Left cardiac atrium (tissue), 4 donors: ENCODE data around the gene GPR108. TPM values are rescaled to one million over a fixed set of nuclear protein-coding genes. Genes with fewer than 3 reads are reported as not detected.
"Not testable (repeated sequence)": the region's sequence is repeated elsewhere in the genome, so short reads cannot be mapped to it uniquely, and the experiment has no call there.

Source experiments
- ATAC-seq, 2 donors: fragments of 200-7000 bp; cut with Tn5 transposase; one replicate each; pipeline ENCODE4 v1.9.1; 2020; ENCODE audit warnings: mild to moderate bottlenecking in 2 of 2, moderate library complexity in 2 of 2
- DNase-seq: peaks from one replicate; pipeline ENCODE4 v3.0.0-alpha.2; 2020
- intact Hi-C, 2 donors: fragments of 100-400 bp; cut with DNase I; formaldehyde crosslinking; loops; one replicate each; pipeline versions ENCODE4 v1.14.1 to v1.15.1; 2022 to 2023
- total RNA-seq, 2 donors: library from RNA; stranded (reverse); fragmentation: NEBNext Ultra II Directional; extraction: Animal tissue kit (Norgen Biotek cat#: 25700); gene quantifications; one replicate each; pipeline ENCODE4 v1.2.1, GENCODE V29; 2021
- donor health status: DM: no; HTN: yes; CAD: no.
- donor health status: DM: no; HTN: yes; CAD: no; lungs with severe emphysema.
- donor health status: DM: yes; HTN: yes; CAD: no.
- donor health status: Dilated cardiomyopathy.

Gene GPR108
- total RNA-seq, 2 donors from 2014 or later, result 25.7 to 35.4 TPM

DNA sequence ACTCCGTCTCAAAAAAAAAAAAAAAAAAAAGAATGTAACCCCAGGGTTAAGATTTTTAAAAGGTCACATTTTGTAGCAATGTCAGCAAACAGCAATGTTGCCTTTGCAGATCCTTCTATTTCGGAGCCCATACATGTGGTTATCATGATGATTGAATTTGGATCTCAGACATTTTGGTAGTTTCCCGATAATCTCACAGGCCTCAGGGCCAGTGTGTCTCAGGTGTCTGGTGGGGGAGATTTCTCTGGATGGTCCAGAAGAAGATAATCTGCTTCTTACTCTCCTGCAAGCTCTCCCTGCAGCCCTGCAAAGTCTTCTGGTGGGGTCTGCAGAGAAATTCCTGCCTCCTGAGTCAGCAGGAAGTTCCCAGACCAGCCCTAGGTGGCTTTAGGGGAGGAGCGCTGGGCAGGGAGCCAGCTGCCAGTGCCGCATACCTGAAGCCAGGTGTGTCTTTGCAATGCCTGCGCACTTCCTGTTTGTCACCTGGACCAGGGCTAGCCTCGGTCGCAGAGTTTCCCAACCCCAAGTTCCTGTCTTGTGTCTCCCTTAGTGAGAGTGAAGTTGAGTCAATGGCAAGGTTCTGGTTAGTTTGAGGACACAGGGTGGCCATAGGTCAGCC is 28.5 kb upstream of the GPR108 start:
- no peak for ATAC-seq
- no peak for DNase-seq
- intact Hi-C loops, result loop anchor here in 1 of 2 donors (10.0 kb wide), 1 partner anchor 131 kb away; no protein-coding TSS in a partner anchor

DNA sequence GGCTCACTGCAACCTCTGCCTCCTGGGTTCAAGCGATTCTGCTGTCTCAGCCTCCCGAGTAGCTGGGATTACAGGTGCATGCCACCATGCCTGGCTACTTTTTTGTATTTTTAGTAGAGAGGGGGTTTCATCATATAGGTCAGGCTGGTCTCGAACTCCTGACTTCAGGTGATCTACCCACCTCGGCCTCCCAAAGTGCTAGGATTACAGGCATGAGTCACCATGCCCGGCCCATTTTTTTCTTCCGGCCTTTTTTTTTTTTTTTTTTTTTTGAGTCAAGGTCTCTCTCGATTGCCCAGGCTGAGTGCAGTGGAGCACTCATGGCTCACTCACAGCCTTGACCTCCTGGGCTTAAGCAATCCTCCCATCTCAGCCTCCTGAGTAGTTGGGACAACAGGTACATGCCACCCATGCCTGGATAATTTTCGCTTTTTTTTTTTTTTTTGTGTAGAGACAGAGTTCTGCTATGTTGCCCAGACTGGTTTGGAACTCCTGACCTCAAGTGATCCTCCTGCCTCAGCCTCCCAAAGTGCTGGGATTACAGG is 24.9 kb upstream of the GPR108 start:
- DNase-seq, ATAC-seq: not testable (repeated sequence)
- intact Hi-C loops, result loop anchor here in 1 of 2 donors (10.0 kb wide), 1 partner anchor 128 kb away; no protein-coding TSS in a partner anchor

DNA sequence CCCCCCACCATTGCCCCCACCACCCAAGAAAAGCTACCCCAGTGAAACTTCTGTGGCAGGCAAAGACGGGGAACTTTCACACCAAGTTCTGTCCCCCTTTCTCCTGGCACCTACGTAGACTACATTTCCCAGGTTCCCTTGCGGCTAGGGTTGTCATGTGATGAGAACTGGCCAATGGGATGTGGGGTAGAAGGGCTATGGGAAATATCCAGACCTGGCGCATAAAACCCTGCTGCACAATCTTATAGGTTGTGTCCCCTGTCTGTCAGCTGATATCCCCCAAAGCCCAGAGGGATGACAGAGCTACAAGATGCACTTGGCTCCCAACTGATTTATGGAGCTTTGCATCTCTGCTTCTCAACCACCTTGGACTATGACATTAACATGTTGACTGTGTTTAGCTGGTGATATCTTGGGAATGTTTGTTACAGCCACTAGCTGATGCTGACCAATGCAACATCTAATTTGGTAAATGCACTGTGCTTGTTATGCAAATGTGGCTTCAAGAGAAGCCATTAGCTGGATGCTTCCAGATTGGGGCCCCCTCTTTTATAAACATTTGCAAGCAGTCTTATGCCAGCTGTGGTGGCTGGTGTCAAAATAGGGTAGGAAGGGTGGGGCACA is 23.8 kb upstream of the GPR108 start:
- intact Hi-C loops, result loop anchor here in 1 of 2 donors (10.0 kb wide), 1 partner anchor 126 kb away; no protein-coding TSS in a partner anchor
- peak in 1 of 2 donors; percentile 28 for ATAC-seq
- DNase-seq, result no peak

DNA sequence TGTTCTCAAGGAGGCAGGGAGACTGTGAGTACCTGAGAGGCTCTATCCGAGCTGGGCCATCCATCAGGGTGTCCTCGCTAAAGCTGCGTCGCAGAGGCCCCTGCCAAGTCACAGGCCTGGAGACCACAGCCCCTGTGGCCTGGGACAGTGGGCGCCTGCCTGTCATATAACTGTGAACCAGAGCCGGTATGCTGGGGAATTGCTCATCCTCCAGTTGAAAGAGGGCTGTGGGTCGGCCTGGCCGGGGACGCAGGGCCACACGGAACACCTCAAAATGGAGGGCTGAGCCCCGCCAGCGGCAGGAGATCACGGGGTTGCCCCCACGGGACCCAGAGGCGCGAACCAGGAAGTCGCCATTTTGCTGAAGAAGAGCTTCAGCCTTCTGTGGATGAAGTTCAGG is 23.2 kb upstream of the GPR108 start:
- intact Hi-C loops, result loop anchor here in 1 of 2 donors (10.0 kb wide), 1 partner anchor 126 kb away; no protein-coding TSS in a partner anchor
- ATAC-seq (no peak), DNase-seq (no peak)

DNA sequence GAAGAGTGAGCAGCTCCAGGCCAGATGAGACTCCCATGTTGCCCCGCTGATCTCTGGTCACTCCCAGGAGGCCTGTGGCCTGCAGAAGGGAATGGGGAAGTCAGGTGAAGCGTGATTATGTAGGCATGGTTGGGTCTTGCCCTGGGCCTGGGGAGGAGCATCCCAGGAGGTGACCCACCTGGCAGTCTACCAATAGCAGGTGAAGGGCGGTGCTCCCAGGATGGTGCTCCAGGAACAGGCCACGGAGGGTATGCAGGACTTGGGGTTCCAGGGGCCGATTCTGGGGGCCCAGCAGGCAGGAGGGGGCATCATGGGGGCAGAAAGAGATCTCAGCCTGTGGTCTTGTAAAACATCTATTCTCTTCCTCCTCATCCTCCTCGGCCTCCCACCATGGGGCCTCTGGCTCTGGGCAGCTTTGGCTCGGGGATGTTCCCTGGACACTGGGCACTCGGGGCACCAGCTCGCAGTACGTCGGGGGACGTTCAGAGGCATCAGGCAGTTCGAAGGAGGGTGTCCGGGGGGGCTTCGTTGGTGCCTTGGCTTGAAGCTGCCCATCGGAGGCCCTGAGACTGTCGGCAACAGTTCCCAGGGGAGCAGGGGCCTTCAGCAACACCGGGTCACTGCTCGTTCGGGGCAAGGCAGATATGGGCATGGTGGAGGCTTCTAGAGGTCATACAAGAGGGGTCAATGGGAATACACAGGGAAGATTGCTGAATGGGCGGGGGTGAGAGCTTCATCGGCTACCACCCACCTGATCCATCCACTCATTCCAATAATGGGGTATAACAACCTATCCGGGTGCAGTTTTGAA is 17.5 kb upstream of the GPR108 start:
- intact Hi-C loops, result no loop called here

DNA sequence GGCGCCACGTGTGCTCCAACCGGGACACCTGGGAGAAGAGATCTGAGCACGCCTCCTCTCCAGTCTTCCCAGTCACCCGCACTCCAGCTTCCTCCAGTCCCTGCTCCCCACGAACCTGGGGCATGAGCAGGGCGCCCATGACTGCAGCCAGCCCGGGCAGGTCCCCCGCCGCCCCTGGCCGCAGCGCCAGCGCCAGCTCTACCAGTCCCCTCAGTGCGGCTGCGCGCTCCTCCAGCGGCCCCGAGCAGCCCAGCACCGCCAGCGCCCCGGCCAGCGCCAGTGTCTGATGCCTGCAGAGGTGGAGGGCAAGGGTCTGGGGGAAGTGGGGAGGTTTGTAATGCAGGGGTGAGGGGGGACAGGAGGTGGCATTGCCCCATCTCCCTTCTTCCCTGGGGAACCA is 16.8 kb upstream of the GPR108 start:
- DNase-seq, result no peak
- peak in 1 of 2 donors; percentile 2 for ATAC-seq
- intact Hi-C loops, result no loop called here

More for the DNA sequence above, 17.5 kb upstream of the GPR108 start:
- ATAC-seq (no peak), DNase-seq (no peak)

DNA sequence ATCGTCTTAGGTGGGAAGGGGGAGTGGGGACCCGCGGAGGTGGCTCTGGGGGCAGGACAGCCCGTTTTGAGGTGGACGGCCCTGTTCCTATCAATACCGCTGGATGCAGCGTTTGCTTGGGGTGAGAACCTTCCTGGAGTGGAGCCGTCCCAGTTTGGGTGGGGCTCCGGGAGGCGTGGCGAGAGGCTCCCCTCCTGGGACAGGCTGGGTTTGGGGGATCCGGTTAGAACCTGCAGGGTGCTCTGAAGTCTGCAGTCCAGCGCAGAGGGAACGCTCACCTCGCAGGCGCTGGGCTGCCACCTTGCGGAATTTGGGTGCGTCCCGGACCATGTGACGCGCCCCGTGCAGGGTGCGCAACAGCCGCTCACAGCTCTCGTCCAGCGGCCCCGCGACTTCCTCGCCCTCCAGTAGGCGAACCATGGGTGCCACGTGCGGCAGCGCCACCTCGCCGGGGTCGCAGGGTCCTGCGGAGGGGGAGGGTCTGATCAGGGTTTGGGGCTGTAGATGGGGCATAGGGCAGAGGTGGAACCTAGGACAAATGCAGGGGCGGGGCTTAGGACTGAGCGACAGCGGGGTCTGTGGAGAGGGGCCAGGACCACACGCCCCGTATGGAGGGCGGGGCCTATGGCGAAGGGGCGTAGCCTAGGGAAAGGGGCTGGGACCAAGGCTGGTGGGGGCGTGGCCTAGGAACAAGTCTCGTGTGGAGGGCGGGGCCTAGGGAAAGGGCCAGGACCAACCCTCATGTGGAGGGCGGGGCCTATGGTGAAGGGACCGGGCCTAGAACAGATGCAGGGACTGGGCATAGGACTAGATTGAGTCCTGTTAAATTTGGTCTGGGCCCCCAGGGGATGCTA is 16.0 kb upstream of the GPR108 start:
- intact Hi-C loops, result no loop called here
- ATAC-seq (peak; percentile 85 to 86), DNase-seq (peak; percentile 84)

DNA sequence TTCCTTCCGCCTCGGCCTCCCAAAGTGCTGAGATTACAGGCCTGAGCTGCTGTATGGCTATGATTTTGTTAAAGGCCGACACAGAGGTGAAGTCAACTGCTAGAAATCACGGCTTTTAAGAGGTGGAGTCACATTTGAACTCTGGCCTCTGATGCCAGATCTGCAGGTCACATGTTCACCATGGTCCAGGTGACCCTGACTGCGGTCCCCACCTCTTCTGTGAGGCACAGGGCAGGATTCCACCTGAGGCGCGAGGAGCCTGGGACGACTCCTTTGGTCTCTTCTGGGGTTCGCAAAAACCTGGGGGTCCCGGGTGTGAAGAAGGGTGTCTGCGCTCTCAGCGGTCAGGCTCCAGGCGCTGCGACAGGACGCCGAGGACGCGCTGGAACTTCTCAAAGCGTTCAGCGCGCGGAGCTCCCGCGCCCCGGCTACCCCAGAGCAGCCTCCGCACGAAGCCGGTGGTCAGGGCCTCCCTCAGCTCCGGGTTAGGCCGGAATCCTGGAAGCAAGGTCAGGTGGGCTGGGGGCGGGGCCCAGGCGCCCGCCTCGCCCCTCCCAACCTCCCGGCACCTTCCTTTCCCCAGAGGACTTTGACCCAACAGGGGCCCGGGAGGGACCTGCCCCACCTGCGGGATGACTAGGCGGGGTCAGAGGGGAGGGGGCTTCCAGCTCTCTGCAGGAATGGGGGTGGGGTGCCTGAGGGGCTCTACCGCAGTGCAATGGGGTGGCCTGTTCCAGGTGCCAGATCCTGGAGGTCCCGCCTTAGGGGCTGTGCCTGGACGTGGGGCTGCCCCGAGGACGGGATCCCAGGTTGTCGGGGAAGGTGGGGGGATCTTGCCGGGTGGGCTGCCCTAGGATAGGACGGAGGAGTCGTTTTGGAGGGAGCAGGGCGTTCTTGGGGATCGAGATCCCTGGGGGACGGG is 15.1 kb upstream of the GPR108 start:
- DNase-seq (no peak), ATAC-seq (peak; percentile 1 to 2)
- intact Hi-C loops, result no loop called here

DNA sequence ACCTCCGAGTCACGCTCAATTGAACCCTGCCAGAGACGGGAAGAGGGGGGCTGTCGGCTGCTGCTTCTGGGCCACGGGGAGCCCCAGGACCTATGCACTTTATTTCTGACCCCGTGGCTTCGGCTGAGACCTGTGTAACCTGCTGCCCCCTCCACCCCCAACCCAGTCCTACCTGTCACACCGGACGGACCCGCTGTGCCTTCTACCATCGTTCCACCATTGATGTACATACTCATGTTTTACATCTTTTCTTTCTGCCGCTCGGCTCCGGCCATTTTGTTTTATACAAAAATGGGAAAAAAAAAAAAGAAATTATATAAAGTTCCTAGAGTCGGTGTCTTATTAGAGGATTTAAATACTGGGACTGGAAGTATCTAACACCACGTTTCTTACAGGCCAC is 13.8 kb upstream of the GPR108 start:
- intact Hi-C loops, result no loop called here

DNA sequence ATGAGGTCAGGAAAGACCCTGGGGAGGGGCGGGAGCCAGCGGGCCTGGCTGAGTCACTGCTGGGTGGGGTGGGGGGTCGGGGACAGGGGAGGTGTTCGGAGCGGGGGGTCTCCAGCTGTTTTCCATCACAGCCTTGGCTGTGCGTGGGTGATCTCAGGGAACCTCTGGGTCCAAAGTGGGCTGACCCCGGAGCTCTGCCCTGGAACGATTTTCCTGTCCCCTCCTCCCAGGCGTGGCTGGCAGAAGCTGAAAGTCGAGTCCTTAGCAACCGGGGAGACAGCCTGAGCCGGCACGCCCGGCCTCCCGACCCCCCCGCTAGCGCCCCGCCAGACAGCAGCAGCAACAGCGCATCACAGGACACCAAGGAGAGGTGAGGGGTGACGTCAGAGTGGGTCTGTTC is 12.7 kb upstream of the GPR108 start:
- DNase-seq (peak; percentile 72), ATAC-seq (peak; percentile 4 to 13)
- intact Hi-C loops, result no loop called here

More for the DNA sequence above, 13.8 kb upstream of the GPR108 start:
- ATAC-seq, result no peak
- DNase-seq, result no peak

DNA sequence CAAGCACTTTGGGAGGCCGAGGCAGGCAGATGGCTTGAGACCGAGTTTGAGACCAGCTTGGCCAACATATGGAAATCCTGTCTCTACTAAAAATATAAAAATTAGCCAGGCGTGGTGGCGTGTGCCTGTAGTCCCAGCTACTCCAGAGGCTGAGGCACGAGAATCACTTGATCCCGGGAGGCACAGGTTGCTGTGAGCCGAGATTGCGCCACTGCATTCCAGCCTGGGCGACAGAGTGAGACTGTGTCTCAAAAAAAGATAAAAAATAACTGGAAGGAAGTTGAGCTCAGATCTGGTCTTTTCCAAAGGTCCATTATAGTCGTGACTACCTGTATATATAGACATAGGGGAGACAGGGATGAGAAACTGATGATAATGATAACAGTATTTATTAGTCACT is 11.2 kb upstream of the GPR108 start:
- intact Hi-C loops, ATAC-seq, DNase-seq: not testable (repeated sequence)

DNA sequence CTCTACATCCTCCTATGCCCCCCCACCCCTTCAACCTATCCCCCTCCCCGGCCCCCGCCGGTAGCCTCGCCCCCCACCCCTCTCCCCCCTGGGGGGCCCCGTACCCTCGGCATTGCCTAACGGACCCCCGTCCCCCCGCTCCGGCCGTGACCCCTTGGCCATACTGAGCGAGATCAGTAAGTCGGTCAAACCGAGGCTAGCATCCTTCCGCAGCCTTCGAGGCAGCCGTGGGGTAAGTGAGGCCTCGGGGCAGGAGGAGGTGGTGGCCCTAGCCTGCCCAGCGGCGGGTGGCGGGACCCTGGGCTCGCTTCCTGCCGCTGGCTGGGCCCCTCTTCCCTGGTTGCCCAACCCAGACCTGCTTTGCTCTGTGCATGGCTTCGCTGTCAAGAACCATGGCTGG is 8.6 kb upstream of the GPR108 start:
- ATAC-seq (no peak), DNase-seq (no peak)
- intact Hi-C loops, result no loop called here

DNA sequence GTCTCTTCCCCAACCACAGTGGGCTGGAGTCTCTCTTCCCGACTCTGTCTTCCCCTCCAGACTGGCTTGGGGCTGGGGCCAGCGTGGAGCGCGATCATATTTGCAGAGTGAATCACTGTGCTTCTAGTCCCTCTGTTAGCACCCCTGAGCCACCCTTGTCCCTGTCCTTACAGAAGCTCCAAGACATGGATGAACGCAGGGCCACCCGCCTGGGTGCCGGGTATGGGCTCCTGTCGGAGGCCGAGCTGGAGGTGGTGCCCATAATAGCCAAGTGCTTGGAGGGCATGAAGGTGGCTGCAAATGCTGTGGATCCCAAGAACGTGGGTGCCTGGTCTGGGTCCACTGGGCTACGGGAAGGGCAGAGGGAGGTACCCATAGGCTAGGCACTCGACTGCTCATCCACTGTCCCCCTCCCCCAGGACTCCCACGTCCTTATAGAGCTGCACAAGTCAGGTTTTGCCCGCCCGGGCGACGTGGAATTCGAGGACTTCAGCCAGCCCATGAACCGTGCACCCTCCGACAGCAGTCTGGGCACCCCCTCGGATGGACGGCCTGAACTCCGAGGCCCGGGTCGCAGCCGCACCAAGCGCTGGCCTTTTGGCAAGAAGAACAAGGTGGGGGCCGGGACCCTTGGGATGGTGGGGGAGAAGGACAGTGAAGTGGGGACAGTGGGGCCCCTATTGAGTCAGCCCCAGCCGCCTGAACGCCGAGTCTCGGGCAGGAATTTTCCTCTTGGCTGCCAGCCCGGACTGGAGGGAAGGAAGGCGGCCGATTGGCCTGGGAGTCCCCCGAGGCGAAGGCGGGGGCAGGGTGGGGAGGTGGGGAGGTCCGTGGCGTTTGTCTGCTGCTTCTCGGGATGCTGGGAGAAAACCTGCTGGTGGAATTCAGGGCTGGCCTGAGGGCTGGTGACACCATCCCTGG is 7.3 kb upstream of the GPR108 start:
- intact Hi-C loops, result loop anchor here in 1 of 2 donors (5.0 kb wide), 1 partner anchor 118 kb away; no protein-coding TSS in a partner anchor
- peak; percentile 91 for DNase-seq
- ATAC-seq, result peak; percentile 84 to 90

DNA sequence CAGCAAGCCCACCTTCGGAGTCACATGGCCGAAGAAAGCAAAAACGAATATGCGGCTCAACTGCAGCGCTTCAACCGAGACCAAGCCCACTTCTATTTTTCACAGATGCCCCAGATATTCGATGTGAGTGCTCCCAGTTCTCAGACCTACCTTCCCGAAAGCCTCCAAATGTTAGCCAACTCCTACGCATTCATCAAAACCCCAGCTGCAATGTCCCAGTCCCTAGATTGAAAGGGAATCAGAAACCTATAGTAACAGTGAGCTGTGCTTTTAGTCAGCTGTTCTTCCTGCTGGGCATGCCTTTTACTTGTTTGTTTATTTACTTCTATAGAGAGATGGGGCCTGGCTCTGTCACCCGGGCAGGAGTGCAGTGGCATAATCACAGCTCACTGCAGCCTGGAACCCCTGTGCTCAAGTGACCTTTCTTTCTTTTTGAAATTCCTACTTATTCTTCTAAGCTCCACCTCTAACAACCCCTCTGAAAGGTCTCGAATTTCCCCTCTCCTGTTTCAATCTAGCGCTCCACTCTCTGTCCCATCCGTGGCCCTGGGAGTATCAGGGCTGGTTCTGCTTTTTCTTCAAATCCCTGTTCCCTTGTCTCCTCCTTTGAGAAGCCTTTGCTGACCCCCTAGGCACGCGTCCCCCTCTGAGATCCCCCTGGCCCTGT is 6.5 kb upstream of the GPR108 start:
- ATAC-seq (no peak), DNase-seq (no peak)
- intact Hi-C loops, result loop anchor here in 1 of 2 donors (5.0 kb wide), 1 partner anchor 118 kb away; no protein-coding TSS in a partner anchor

DNA sequence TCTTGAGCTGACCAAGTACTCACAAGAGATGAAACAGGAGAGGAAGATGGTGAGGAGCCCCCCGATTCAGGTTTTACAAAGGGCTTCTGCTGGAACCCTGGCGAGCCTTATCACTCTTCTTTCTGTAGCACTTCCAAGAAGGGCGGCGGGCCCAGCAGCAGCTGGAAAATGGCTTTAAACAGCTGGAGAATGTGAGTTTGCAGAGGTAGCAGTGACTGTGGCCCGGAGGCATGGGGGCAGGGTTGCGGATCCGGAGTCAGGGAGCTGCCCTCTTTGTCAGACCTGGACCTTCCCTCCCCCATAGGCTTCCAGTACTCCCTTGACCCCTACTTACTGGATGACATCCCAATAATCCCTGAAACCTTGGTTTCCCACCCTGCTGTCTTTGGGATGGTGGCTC is 5.7 kb upstream of the GPR108 start:
- intact Hi-C loops, result loop anchor here in 1 of 2 donors (5.0 kb wide), 1 partner anchor 119 kb away; no protein-coding TSS in a partner anchor

More for the DNA sequence above, 5.7 kb upstream of the GPR108 start:
- DNase-seq (no peak), ATAC-seq (no peak)
